Limb (tissue), 2 donors: ENCODE data around the gene PTPRN2.

Experiments
- DNase-seq, 2 donors: peaks; one replicate each; pipeline ENCODE4 v3.0.0-alpha.2; 2016; ENCODE audit errors: extremely low spot score in 2 of 2

Gene PTPRN2

GRCh38 chr7:157824011-157824818 is 763.4 kb downstream of the PTPRN2 start:
- DNase-seq: no peak

- no peak for DNase-seq
Measured at GRCh38 chr7:157822688-157823031, 765.0 kb downstream of the PTPRN2 start.

DNA sequence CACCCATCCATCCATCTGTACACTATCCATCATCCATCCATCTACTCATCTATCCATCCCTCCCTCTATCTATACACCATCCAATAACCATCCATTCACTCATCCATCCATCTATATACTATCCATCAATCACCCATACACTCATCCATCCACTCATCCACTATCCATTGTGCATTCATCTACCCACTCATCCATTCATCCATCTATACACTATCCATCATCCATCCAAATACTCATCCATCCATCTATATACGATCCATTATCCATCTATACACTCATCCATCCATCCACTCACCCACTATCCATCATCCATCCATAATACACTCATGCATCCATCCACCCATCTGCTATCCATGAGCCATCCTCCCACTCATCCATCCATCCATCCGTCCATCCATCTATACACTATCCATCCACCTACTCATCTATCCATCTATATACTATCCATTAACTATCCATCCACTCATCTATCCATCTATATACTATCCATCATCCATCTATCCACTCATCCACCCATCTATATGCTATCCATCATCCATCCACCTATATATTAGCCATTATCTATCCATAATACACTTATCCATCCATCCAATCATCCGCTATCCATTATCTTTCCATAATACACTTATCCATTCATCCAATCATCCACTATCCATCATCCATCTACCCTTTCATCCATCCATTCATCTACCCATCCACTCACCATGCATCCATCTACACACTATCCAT is 765.5 kb downstream of the PTPRN2 start:
- DNase-seq: no peak

DNA sequence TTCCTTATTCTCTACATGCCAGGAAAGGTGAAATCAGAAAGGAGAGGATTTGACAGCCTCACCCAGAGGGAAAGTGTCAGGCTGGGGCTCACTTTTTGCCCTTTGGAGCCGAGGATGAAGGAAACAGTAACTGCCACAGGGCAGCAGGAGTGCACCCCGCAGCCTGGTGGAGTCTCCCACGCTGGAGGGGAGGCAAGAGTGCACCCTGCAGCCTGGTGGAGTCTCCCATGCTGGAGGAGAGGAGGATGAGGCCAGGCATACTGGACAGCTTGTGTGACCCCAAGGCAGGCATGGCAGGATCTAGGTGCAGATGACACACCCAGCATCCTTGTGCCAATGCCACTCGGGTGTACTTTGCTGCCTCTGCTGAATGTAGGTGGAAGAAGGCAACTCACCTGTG is 766.8 kb downstream of the PTPRN2 start:
- DNase-seq: no peak

GRCh38 chr7:157819455-157819807 is 768.2 kb downstream of the PTPRN2 start:
- no peak for DNase-seq

- no peak for DNase-seq
Measured at GRCh38 chr7:157818701-157819454, 768.7 kb downstream of the PTPRN2 start.

DNA sequence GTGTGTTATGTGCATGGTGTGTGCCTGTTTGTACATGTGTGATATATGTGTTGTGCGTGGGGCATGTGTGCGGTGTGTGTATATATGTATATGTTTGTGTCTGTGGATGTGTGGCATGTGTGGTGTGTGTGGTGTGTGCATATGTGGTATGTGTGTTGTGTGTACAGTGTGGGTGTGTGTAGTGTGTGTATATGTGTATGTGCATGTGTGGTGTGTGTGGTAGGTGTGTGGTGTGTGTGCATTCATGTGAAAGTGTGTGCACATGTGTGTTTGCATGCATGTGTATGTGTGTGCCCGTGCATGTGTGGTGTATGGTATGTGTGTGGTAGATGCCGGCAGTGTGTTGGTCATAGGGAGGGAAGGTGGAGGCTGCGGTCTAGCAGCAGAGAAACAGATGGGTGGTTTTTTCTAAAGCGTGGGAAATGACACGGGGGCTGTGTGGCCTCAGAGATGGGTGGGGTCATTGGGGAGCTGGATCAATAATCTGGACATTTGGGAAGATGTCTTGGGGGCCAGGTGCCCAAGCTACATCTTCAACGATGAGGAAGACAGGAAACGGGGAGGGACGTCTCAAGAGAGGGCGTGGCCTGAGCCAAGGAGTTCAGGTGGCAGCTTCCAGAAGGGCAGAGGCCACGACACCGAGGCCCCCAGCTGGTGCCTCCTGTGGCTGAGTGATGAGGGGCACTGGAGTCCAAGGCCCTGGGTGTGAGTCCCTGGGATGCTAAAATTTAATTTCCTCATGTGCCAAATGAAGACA is 769.5 kb downstream of the PTPRN2 start:
- DNase-seq: no peak

- DNase-seq: no peak
Measured at GRCh38 chr7:157817433-157817832, 770.2 kb downstream of the PTPRN2 start.

- DNase-seq: no peak
Measured at GRCh38 chr7:157816526-157817250, 770.9 kb downstream of the PTPRN2 start.

DNA sequence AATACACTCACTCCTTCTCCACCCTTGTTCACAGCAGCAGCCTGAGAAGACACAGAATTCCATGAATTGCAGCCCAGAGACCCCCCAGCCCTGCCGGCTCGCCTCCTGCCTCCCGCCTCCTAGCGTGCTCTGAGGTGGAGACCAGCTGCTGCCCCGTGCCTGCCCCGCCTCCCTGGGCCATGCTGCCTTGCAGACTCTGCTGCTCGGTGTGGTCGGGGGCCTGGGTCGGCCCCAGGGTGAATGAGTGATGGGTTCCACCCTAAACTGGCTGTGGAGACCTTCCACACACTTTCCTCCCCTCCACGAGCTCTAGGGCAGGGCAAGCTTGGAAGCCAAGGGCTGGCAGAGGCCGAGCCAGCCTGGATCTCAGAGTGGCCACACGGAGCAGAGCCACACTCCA is 771.5 kb downstream of the PTPRN2 start:
- no peak for DNase-seq

GRCh38 chr7:157815706-157816022 is 772.0 kb downstream of the PTPRN2 start:
- DNase-seq: no peak

DNA sequence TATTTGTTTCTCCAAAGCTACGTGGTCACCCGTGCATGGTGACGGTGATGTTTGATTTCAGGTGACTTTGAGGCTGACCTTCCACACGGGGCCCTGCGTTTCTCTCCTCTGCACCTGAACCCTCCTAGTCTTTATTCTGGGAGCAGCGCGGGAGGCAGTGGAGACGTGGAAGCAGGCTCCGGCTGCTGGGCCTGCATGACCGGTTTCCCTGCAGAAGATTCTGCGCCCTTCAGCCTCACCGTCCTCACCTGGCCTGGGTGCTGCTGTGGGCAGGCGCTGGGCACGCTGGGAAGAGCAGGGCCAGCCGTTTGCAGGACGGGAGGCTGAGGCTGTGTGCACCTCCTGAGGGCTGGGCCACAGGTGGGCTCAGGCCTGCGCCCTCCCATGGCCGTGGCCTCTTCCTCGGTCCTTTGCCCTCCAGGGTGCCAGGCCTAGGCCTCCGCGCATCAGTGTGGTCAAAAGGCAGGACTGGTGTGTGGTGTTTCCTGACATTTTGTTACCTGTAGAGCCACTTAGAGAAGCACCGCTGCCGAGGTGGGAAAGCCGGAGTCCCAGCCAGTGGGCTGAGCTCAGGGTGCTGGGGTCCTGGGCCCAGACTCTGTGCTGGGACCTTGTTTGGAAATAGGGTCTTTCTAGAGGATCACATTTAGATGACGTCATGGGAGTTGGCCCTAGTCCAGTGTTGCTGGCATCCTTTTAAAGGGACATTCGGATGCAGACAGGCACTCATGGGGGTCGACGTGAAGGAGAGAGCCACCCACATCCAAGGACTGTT is 772.5 kb downstream of the PTPRN2 start:
- no peak for DNase-seq

GRCh38 chr7:157813741-157814661 is 773.6 kb downstream of the PTPRN2 start:
- DNase-seq: no peak

- no peak for DNase-seq
Measured at GRCh38 chr7:157813053-157813452, 774.6 kb downstream of the PTPRN2 start.

DNA sequence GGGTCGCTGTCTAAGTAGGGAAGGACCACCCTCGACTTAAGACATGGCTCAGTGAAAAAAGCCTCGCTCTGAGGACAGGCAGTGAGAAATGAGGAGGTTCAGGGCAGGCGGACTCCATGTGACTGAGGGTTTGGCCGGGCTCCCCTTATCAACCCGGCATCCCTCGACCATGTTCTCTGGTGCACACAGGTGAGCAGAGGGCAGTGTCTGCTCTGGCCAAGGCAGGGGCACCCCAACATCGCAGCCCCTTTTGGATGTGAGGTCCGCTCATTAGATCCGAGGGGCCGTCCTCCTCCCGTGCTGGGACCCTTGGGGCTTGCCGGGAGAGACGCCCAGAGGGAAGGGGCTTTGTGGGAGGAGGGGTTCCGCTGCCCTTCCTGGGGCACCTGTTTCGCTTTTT is 775.7 kb downstream of the PTPRN2 start:
- DNase-seq: no peak

- DNase-seq: no peak
Measured at GRCh38 chr7:157809863-157810851, 777.5 kb downstream of the PTPRN2 start.

- DNase-seq: no peak
Measured at GRCh38 chr7:157809154-157809862, 778.3 kb downstream of the PTPRN2 start.
